Endothelial cell of umbilical vein (primary cell): ENCODE data around the gene SYTL1. TPM values are rescaled to one million over a fixed set of nuclear protein-coding genes. Genes with fewer than 3 reads are reported as not detected.

Experiments
- BruUV-seq: library from RNA; stranded (reverse); fragments of 400-500 nt; replicated peaks from 2 replicates; lab custom pipeline; 2021; lab: Mats Ljungman, UMichigan
- CTCF ChIA-PET: fragments of 300-600, 350-600 bp; sonication (Branson Sonifier 250); formaldehyde crosslinking; loops from one replicate; lab custom pipeline; 2021; ENCODE audit warnings: antibody characterized with exemption, inconsistent platforms; lab: Charles Lee
- POLR2A ChIA-PET: fragments of 300-600, 350-600 bp; sonication (Branson Sonifier 250); formaldehyde crosslinking; loops from one replicate; lab custom pipeline; 2021; ENCODE audit warnings: antibody characterized with exemption, inconsistent platforms; lab: Charles Lee
- DNase-seq: peaks from one replicate; pipeline ENCODE4 v3.0.0-alpha.2; 2011; ENCODE audit warnings: low read depth, low spot score
- FAIRE-seq: peaks from 2 replicates; lab custom pipeline; 2011; peaks lifted over from hg19 to GRCh38; lab: Jason Lieb, UNC
- H2AFZ ChIP-seq: 2 replicates; pipeline ENCODE4 v1.6.0; 2012; ENCODE audit warnings: low read depth, low read length, control low read depth, inconsistent platforms
- H3K27ac ChIP-seq: 2 replicates; pipeline ENCODE4 v1.5.1; 2011; ENCODE audit warnings: low read depth, mild to moderate bottlenecking, control low read depth, low read length, moderate library complexity; ENCODE audit not compliant: insufficient read depth
- H3K27me3 ChIP-seq, 2 experiments: 2 replicates each; pipeline versions ENCODE4 v1.6.0 to v1.6.1; 2011; ENCODE audit warnings: low read length in 2 of 2, mixed read lengths in 1 of 2; ENCODE audit not compliant: control insufficient read depth in 2 of 2, insufficient read depth in 2 of 2
- H3K36me3 ChIP-seq, 2 experiments: 2 replicates in 1 of 2; 3 replicates in 1 of 2; pipeline ENCODE4 v1.5.1; 2011; ENCODE audit warnings: low read length in 2 of 2, mild to moderate bottlenecking in 1 of 2, moderate library complexity in 1 of 2; ENCODE audit not compliant: control insufficient read depth in 2 of 2, insufficient read depth in 2 of 2; ENCODE audit errors: extremely low read depth in 1 of 2
- H3K4me1 ChIP-seq: 3 replicates; pipeline ENCODE4 v1.5.1; 2011; ENCODE audit warnings: mild to moderate bottlenecking, low read length; ENCODE audit not compliant: control insufficient read depth, insufficient read depth; ENCODE audit errors: extremely low read depth
- H3K4me2 ChIP-seq: 2 replicates; pipeline ENCODE4 v1.6.1; 2011; ENCODE audit warnings: low read length, control low read depth, mixed read lengths; ENCODE audit not compliant: insufficient read depth
- H3K4me3 ChIP-seq, 3 experiments: fragments of 200-600 bp in 1 of 3; sonication (generic), shearing (Covaris generic) in 1 of 3; replicated peaks in 1 of 3; 2 replicates each; pipeline ENCODE4 v1.5.1; 2011 to 2016; ENCODE audit warnings: control low read depth in 3 of 3, low read length in 3 of 3, mild to moderate bottlenecking in 2 of 3, inconsistent platforms in 1 of 3, low read depth in 1 of 3, moderate library complexity in 1 of 3; ENCODE audit not compliant: insufficient read depth in 1 of 3
- H3K79me2 ChIP-seq: 2 replicates; pipeline ENCODE4 v1.6.0; 2012; ENCODE audit warnings: low read length, inconsistent platforms; ENCODE audit not compliant: control insufficient read depth, insufficient read depth
- H3K9ac ChIP-seq: replicated peaks from 2 replicates; pipeline ENCODE3; 2011; ENCODE audit warnings: low read length, control low read depth; ENCODE audit not compliant: insufficient read depth; ENCODE audit errors: extremely low read depth
- H3K9me1 ChIP-seq: replicated peaks from 3 replicates; pipeline ENCODE4 v1.6.0; 2011; ENCODE audit warnings: mild to moderate bottlenecking, low read length; ENCODE audit not compliant: control insufficient read depth, insufficient read depth; ENCODE audit errors: extremely low read depth
- H3K9me3 ChIP-seq: replicated peaks from 2 replicates; pipeline ENCODE4 v1.5.1; 2012; ENCODE audit warnings: low read length, inconsistent platforms; ENCODE audit not compliant: control insufficient read depth, insufficient read depth
- H4K20me1 ChIP-seq: replicated peaks from 2 replicates; pipeline ENCODE3; 2011; ENCODE audit warnings: mild to moderate bottlenecking, low read length; ENCODE audit not compliant: control insufficient read depth, insufficient read depth; ENCODE audit errors: extremely low read depth
- EZH2 ChIP-seq: IDR thresholded peaks from 2 replicates; pipeline ENCODE4 v1.6.1; 2012; ENCODE audit warnings: borderline replicate concordance, low read depth, mild to moderate bottlenecking, moderate library complexity, low read length, inconsistent platforms; ENCODE audit not compliant: severe bottlenecking
- FOS ChIP-seq: IDR thresholded peaks from 2 replicates; pipeline ENCODE4 v1.6.1; 2011; ENCODE audit warnings: mild to moderate bottlenecking, low read length, moderate library complexity, borderline replicate concordance; ENCODE audit not compliant: insufficient read depth
- GATA2 ChIP-seq: IDR thresholded peaks from 2 replicates; pipeline ENCODE4 v1.7.0; 2011; ENCODE audit warnings: low read depth, mild to moderate bottlenecking, moderate library complexity, mixed read lengths, low read length; ENCODE audit not compliant: insufficient read length, insufficient read depth
- JUN ChIP-seq: IDR thresholded peaks from 2 replicates; pipeline ENCODE4 v1.6.1; 2011; ENCODE audit warnings: borderline replicate concordance, low read depth; ENCODE audit not compliant: insufficient read length, insufficient read depth
- MAX ChIP-seq: IDR thresholded peaks from 2 replicates; pipeline ENCODE4 v1.6.1; 2011; ENCODE audit not compliant: insufficient read depth, insufficient read length
- MYC ChIP-seq: IDR thresholded peaks from one replicate; pipeline ENCODE4 v1.6.1; 2011; ENCODE audit warnings: mild to moderate bottlenecking, low read depth, low read length
- POLR2A ChIP-seq: IDR thresholded peaks from 2 replicates; pipeline ENCODE4 v1.6.1; 2012; ENCODE audit warnings: low read depth, mild to moderate bottlenecking, control low read depth, low read length
- POLR2AphosphoS5 ChIP-seq: IDR thresholded peaks from 2 replicates; pipeline ENCODE4 v1.6.1; 2012; ENCODE audit warnings: low read depth, mild to moderate bottlenecking, control low read depth, low read length, moderate library complexity; ENCODE audit not compliant: insufficient read depth
- dilution Hi-C: fragments of 300-500 bp; cut with MboI; formaldehyde crosslinking; loops from one replicate; pipeline ENCODE4 v1.15.0; 2019; ENCODE audit warnings: low sequenced_read_pairs; ENCODE audit not compliant: extremely low pct_ligation_motif_present
- intact Hi-C: fragments of 100-400 bp; cut with micrococcal nuclease; formaldehyde crosslinking; loops from one replicate; pipeline ENCODE4 v1.10.0; 2022
- polyA plus RNA-seq, 4 experiments: library from polyadenylated mRNA; depleted of rRNA in 3 of 4; stranded (reverse) in 3 of 4; unstranded in 1 of 4; fragments of >200 nt; gene quantifications; 2 replicates each; pipeline versions ENCODE4 v1.2.1 to v1.2.3, GENCODE V29; 2011 to 2012; ENCODE audit warnings: missing spikeins in 1 of 4
- total RNA-seq: library from RNA; stranded (reverse); gene quantifications from 2 replicates; pipeline ENCODE4 v1.2.3, GENCODE V29; 2021
- TF ChIP-seq, protein P1 (sequence below), 2 donors: IDR thresholded peaks; 1 replicate in 1 of 2; 2 replicates in 1 of 2; pipeline ENCODE4 v1.5.1; 2011; ENCODE audit warnings: low read length in 2 of 2, mild to moderate bottlenecking in 2 of 2, moderate library complexity in 2 of 2, control low read depth in 1 of 2, inconsistent platforms in 1 of 2, low read depth in 1 of 2; ENCODE audit not compliant: insufficient read depth in 1 of 2; ENCODE audit errors: extremely low read depth in 1 of 2

SYTL1 gene
- total and polyA plus RNA-seq, 2 donors (not counting 3 experiments of a cell fraction or from before 2014, with no cell fraction given) = 0.04 TPM; not detected in 1

DNA sequence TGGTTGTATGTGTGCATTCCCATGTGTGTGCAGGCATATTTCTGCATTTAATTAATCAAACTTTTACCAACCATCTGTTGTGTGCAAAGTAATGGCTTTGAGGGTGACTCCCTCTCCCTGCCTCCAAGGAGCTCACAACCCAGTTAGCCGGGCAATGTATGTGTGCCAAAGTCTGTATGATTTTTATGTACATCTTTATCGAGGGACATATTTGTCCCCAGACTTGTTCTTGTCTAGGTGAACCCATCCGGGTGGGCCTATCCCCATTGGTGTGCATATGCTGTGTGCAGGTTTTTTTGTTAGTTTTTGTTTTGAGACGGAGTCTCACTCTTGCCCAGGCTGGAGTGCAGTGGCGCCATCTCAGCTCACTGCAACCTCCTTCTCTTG, 1.8 kb downstream of the SYTL1 start:
- Histone ChIP-seq H3K36me3 (no peaks in the 10 kb centered on the region), H3K9me1 (no peaks in the 10 kb centered on the region), H3K4me2 (no peak overlapping the region), H3K9me3 (no peaks in the 10 kb centered on the region), H3K79me2 (no peaks in the 10 kb centered on the region), H2AFZ (no peak overlapping the region), H3K4me1 (no peaks in the 10 kb centered on the region), H4K20me1 (no peaks in the 10 kb centered on the region), H3K9ac (no peak overlapping the region), H3K27me3 (no peaks in the 10 kb centered on the region), H3K4me3 (no peak overlapping the region), H3K27ac (no peak overlapping the region)
- dilution Hi-C loops = no loop called here
- DNase-seq (no peak), FAIRE-seq (no peak)
- intact Hi-C loops = no loop called here
- ChIA-PET CTCF (interaction anchor here (1.3 kb wide), 1 partner anchor 10 kb away, joined by 5 read pairs; no protein-coding TSS in a partner anchor), POLR2A (no interaction called here)
- no TSS peak for BruUV-seq
- no peak for TF ChIP-seq EZH2
- TF ChIP-seq GATA2 = no peak
- no peak for TF ChIP-seq MYC
- TF ChIP-seq MAX = no peak
- TF ChIP-seq JUN = no peak
- TF ChIP-seq FOS = no peak
- TF ChIP-seq POLR2AphosphoS5 = no peak
- no peak for TF ChIP-seq POLR2A

GRCh38 chr1:27345272-27345671, 3.5 kb downstream of the SYTL1 start:
- ChIA-PET POLR2A (interaction anchor here (0.6 to 0.7 kb wide), 2 partner anchors 20 to 23 kb away, joined by 3 to 6 read pairs; no protein-coding TSS in a partner anchor), CTCF (interaction anchor here (0.9 to 3.0 kb wide), 5 partner anchors 12 to 50 kb away, joined by 3 to 22 read pairs (median 5); no protein-coding TSS in a partner anchor)
- Histone ChIP-seq H2AFZ (no peak overlapping the region), H4K20me1 (no peaks in the 10 kb centered on the region), H3K9me3 (no peaks in the 10 kb centered on the region), H3K9me1 (no peaks in the 10 kb centered on the region), H3K36me3 (no peaks in the 10 kb centered on the region), H3K4me1 (peaks cover 7% of the 10 kb centered on the region), H3K79me2 (no peaks in the 10 kb centered on the region), H3K9ac (no peak overlapping the region), H3K27me3 (peaks cover 0 to 2% of the 10 kb centered on the region in 2 experiments), H3K27ac (no peak overlapping the region), H3K4me2 (no peak overlapping the region), H3K4me3 (no peak overlapping the region)
- dilution Hi-C loops (no loop called here), intact Hi-C loops (no loop called here)
- no TSS peak for BruUV-seq
- DNase-seq (no peak), FAIRE-seq (no peak)
- TF ChIP-seq MYC (no peak), FOS (no peak), POLR2AphosphoS5 (no peak), JUN (no peak), POLR2A (no peak), MAX (no peak), EZH2 (no peak), GATA2 (no peak)
- TF ChIP-seq, protein P1, sequence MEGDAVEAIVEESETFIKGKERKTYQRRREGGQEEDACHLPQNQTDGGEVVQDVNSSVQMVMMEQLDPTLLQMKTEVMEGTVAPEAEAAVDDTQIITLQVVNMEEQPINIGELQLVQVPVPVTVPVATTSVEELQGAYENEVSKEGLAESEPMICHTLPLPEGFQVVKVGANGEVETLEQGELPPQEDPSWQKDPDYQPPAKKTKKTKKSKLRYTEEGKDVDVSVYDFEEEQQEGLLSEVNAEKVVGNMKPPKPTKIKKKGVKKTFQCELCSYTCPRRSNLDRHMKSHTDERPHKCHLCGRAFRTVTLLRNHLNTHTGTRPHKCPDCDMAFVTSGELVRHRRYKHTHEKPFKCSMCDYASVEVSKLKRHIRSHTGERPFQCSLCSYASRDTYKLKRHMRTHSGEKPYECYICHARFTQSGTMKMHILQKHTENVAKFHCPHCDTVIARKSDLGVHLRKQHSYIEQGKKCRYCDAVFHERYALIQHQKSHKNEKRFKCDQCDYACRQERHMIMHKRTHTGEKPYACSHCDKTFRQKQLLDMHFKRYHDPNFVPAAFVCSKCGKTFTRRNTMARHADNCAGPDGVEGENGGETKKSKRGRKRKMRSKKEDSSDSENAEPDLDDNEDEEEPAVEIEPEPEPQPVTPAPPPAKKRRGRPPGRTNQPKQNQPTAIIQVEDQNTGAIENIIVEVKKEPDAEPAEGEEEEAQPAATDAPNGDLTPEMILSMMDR (IDR thresholded peaks at IDR 0.05; ENCODE audit: extremely low read depth in 1 of 2, insufficient read depth in 1 of 2, low read depth in 1 of 2, low read length in 2 of 2) = no peak
